Sigmoid colon (tissue), 7 donors: ENCODE results near the gene ODAD4. TPM values are rescaled to one million over a fixed set of nuclear protein-coding genes. Genes with fewer than 3 reads are reported as not detected.

Experiments used
- DNase-seq: peaks from one replicate; pipeline ENCODE4 v3.0.0-alpha.2; 2019
- H3K27ac ChIP-seq, 4 donors: fragments of 200-600 bp; sonication (generic); one replicate each; pipeline ENCODE4 v1.5.1; 2016 to 2019; ENCODE audit warnings: mild to moderate bottlenecking in 1 of 4
- H3K27me3 ChIP-seq, 3 donors: fragments of 200-600 bp; sonication (generic); one replicate each; pipeline ENCODE4 v1.5.1; 2019; ENCODE audit warnings: mild to moderate bottlenecking in 1 of 3
- H3K36me3 ChIP-seq, 4 donors: fragments of 200-600 bp; sonication (generic); one replicate each; pipeline ENCODE4 v1.5.1; 2016 to 2019
- H3K4me1 ChIP-seq, 4 donors: fragments of 200-600 bp; sonication (generic); one replicate each; pipeline ENCODE4 v1.5.1; 2017 to 2019
- H3K4me3 ChIP-seq, 4 donors: fragments of 200-600 bp; sonication (generic); one replicate each; pipeline ENCODE4 v1.5.1; 2017 to 2019; ENCODE audit warnings: mild to moderate bottlenecking in 2 of 4, moderate library complexity in 1 of 4
- H3K9me3 ChIP-seq, 4 donors: fragments of 200-600 bp in 3 of 4; sonication (generic) in 3 of 4; one replicate each; pipeline versions ENCODE4 v1.5.1 to v1.6.1; 2013 to 2019
- EP300 ChIP-seq, 4 donors: sonication (generic); formaldehyde crosslinking; IDR thresholded peaks; one replicate each; pipeline ENCODE4 v1.6.1; 2017; ENCODE audit warnings: antibody characterized with exemption in 4 of 4
- POLR2A ChIP-seq, 2 donors: fragments of 450-650 bp; IDR thresholded peaks; one replicate each; pipeline ENCODE4 v1.6.1; 2016; ENCODE audit warnings: antibody characterized with exemption in 2 of 2, mild to moderate bottlenecking in 2 of 2, moderate library complexity in 2 of 2
- POLR2AphosphoS5 ChIP-seq, 4 donors: sonication (generic); formaldehyde crosslinking; IDR thresholded peaks; one replicate each; pipeline ENCODE4 v1.6.1; 2017; ENCODE audit warnings: antibody characterized with exemption in 4 of 4
- WGBS, 2 donors: extraction: QIAGEN DNeasy Blood & Tissue Kit; methylation state at CpG; one replicate each; pipeline ENCODE4 v1.1.7; 2013; 5-methylcytosine and 5-hydroxymethylcytosine counted together
- intact Hi-C: fragments of 100-400 bp; cut with DNase I; formaldehyde crosslinking; loops from one replicate; pipeline ENCODE4 v1.15.1; 2023
- polyA plus RNA-seq, 3 donors: library from polyadenylated mRNA; stranded (reverse); fragments of 200-250 nt; gene quantifications; one replicate each; pipeline ENCODE4 v1.2.3, GENCODE V29; 2013
- total RNA-seq, 4 donors: library from RNA; depleted of rRNA; stranded (reverse); fragments of >200 nt; gene quantifications; one replicate each; pipeline ENCODE4 v1.1.0, GENCODE V29; 2016
- TF ChIP-seq, protein P1 (sequence below), 4 experiments: fragments of 450-650 bp in 3 of 4; fragments of 200-600 bp in 1 of 4; IDR thresholded peaks; one replicate each; pipeline ENCODE4 v1.5.1; 2016 to 2019; ENCODE audit warnings: antibody characterized with exemption in 4 of 4, mild to moderate bottlenecking in 3 of 4, moderate library complexity in 2 of 4
- donor health status: healthy with polysubstance abuse.
- donor health status: Bipolar disorder and iron deficiency.
- donor health status: healthy.

The ODAD4 gene
- total and polyA plus RNA-seq, 7 donors, result 0.41 to 2.2 (median 1.6) TPM; not detected in 2

DNA sequence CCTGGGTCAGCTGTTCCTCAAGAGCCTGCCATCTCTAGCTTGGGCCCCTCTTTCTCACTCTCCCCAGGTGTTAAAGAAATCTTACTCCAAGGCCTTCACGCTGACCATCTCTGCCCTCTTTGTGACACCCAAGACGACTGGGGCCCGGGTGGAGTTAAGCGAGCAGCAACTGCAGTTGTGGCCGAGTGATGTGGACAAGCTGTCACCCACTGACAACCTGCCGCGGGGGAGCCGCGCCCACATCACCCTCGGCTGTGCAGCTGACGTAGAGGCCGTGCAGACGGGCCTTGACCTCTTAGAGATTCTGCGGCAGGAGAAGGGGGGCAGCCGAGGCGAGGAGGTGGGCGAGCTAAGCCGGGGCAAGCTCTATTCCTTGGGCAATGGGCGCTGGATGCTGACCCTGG is 43.0 kb downstream of the ODAD4 start:
- no peak for TF ChIP-seq POLR2A (IDR thresholded peaks at IDR 0.05)
- no peak for TF ChIP-seq EP300 (IDR thresholded peaks at IDR 0.05)
- no peak for TF ChIP-seq POLR2AphosphoS5 (IDR thresholded peaks at IDR 0.05)
- Histone ChIP-seq H3K27ac (peak overlapping the region; percentile 49 to 72 (median 58)), H3K36me3 (peaks cover 30 to 91% (median 47%) of the 10 kb centered on the region in 4 donors), H3K9me3 (no peaks in the 10 kb centered on the region), H3K27me3 (no peaks in the 10 kb centered on the region), H3K4me3 (no peak overlapping the region), H3K4me1 (peaks cover 0 to 74% (median 41%) of the 10 kb centered on the region in 4 donors)
- WGBS, 2 donors, result 73 to 77% methylated on average over 19 of the region's 19 CpGs
- intact Hi-C loops, result no loop called here
- DNase-seq, result no peak

- H3K9me3 ChIP-seq, result no peaks in the 10 kb centered on the region
- WGBS, 2 donors, result 88 to 94% methylated on average over 6 of the region's 6 CpGs
- intact Hi-C loops, result no loop called here
- TF ChIP-seq EP300 (IDR thresholded peaks at IDR 0.05) (no peak), POLR2A (IDR thresholded peaks at IDR 0.05) (no peak), POLR2AphosphoS5 (IDR thresholded peaks at IDR 0.05) (no peak)
- TF ChIP-seq, protein P1, sequence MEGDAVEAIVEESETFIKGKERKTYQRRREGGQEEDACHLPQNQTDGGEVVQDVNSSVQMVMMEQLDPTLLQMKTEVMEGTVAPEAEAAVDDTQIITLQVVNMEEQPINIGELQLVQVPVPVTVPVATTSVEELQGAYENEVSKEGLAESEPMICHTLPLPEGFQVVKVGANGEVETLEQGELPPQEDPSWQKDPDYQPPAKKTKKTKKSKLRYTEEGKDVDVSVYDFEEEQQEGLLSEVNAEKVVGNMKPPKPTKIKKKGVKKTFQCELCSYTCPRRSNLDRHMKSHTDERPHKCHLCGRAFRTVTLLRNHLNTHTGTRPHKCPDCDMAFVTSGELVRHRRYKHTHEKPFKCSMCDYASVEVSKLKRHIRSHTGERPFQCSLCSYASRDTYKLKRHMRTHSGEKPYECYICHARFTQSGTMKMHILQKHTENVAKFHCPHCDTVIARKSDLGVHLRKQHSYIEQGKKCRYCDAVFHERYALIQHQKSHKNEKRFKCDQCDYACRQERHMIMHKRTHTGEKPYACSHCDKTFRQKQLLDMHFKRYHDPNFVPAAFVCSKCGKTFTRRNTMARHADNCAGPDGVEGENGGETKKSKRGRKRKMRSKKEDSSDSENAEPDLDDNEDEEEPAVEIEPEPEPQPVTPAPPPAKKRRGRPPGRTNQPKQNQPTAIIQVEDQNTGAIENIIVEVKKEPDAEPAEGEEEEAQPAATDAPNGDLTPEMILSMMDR (IDR thresholded peaks at IDR 0.05), result no peak
- H3K4me1 ChIP-seq, result peaks cover 0 to 68% (median 37%) of the 10 kb centered on the region in 4 donors
- H3K27ac ChIP-seq, result peak overlapping the region in 1 of 4 donors; percentile 72
- H3K4me3 ChIP-seq, result no peak overlapping the region
- peaks cover 30 to 91% (median 50%) of the 10 kb centered on the region in 4 donors for H3K36me3 ChIP-seq
- DNase-seq, result no peak
- no peaks in the 10 kb centered on the region for H3K27me3 ChIP-seq
Observed at GRCh38 chr17:41974031-41974430, 43.6 kb downstream of the ODAD4 start.

- TF ChIP-seq EP300 (IDR thresholded peaks at IDR 0.05) (no peak), POLR2A (IDR thresholded peaks at IDR 0.05) (no peak), POLR2AphosphoS5 (IDR thresholded peaks at IDR 0.05) (no peak)
- TF ChIP-seq, protein P1 (IDR thresholded peaks at IDR 0.05), result no peak
- peak overlapping the region in 1 of 4 donors; percentile 72 for H3K27ac ChIP-seq
- no peaks in the 10 kb centered on the region for H3K27me3 ChIP-seq
- intact Hi-C loops, result no loop called here
- no peaks in the 10 kb centered on the region for H3K9me3 ChIP-seq
- WGBS, 2 donors, result 92 to 96% methylated on average over 5 of the region's 5 CpGs
- H3K36me3 ChIP-seq, result peaks cover 30 to 89% (median 50%) of the 10 kb centered on the region in 4 donors
- H3K4me3 ChIP-seq, result no peak overlapping the region
- DNase-seq, result no peak
- peaks cover 0 to 62% (median 33%) of the 10 kb centered on the region in 4 donors for H3K4me1 ChIP-seq
Observed at GRCh38 chr17:41974658-41975057, 44.2 kb downstream of the ODAD4 start.

DNA sequence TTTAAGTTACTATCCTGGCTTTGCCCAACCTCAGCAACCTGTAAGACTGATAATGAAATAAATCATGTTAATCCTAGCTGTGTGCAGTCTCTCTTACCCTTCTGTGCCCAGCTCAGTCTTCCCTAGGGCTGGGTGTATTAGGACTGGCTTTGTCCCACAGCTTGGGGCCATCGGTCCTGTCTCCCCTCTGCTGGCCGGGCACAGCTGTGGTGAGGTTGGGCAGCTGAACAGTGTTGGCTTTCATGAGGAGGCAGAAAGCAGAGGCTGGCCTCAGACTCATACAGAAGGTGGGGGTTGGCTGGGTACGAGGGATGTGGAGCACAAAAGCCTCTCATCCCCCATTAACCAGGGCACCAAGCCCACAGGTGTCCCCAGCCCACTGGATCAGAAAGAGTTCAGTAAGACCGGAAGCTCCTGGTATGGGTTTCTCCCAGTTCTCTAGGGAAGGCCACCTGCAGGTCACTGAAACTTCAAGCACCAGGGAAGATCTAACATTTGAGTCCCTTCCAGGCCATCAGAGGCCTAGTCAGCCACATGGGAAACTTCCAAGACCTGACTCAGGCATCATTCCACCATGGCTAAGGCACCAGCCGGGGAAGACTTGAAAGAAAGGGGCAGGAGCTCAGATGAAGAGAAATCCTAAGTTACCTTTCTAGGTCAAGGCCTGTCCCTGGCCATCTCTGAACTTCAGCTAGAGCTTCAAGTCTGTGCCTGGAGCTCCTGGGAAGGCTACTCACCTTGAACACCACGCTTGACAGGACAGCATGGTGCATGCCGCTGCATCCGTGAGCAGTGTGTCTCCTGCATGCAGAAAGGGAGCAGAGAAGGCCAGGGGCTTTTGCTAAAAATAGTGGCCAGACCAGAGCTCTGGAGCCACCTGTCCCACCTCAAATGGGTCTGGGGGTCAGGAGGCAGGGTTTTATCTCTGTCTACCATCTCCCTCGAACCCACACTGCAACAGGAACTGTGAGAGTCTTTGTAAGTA is 45.0 kb downstream of the ODAD4 start:
- Histone ChIP-seq H3K4me1 (peaks cover 0 to 54% (median 27%) of the 10 kb centered on the region in 4 donors), H3K27me3 (no peaks in the 10 kb centered on the region), H3K9me3 (no peaks in the 10 kb centered on the region), H3K4me3 (no peak overlapping the region), H3K27ac (peak overlapping the region; percentile 56 to 74 (median 68)), H3K36me3 (peaks cover 30 to 94% (median 53%) of the 10 kb centered on the region in 4 donors)
- no peak for TF ChIP-seq POLR2A (IDR thresholded peaks at IDR 0.05)
- no peak for TF ChIP-seq EP300 (IDR thresholded peaks at IDR 0.05)
- TF ChIP-seq, protein P1 (IDR thresholded peaks at IDR 0.05), result no peak
- no peak for TF ChIP-seq POLR2AphosphoS5 (IDR thresholded peaks at IDR 0.05)
- intact Hi-C loops, result no loop called here
- no peak for DNase-seq
- 88 to 90% methylated on average over 9 of the region's 9 CpGs for WGBS, 2 donors

DNA sequence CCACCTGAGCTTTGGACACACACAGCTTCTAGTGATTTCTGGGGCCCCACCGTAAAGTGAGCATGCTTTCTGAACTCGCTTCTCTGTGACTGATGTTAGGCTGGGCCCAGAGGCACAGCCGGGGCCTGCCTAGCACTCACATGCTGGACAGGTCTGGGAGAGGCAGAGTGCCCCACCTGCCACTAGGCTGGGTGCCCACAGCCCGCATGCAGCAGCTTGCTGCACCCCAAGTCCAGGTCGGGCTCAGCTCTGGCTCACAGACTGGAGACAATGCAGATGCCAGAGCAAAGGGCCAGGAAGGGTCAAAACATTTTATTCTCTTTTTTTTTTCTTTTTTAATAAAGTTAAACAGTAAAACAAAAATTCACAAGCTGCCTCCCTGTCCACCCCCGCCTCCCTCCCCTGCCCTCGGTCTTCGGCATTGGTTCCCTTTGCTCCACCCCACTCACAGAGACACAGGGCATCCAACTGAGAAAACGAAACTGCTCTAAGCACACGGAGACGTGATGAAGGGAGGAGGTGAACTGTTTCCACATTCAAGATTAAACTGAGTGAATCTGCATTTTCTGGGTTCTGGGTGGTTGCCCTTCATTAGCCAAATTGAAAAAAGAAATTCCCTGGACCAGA is 45.8 kb downstream of the ODAD4 start:
- intact Hi-C loops, result no loop called here
- Histone ChIP-seq H3K27ac (peak overlapping the region; percentile 56 to 74 (median 68)), H3K27me3 (no peaks in the 10 kb centered on the region), H3K9me3 (no peaks in the 10 kb centered on the region), H3K36me3 (peaks cover 35 to 95% (median 59%) of the 10 kb centered on the region in 4 donors), H3K4me1 (peaks cover 0 to 47% (median 20%) of the 10 kb centered on the region in 4 donors), H3K4me3 (no peak overlapping the region)
- TF ChIP-seq POLR2AphosphoS5 (IDR thresholded peaks at IDR 0.05), result peak in 3 of 4 donors; percentile 26 to 62 (median 55)
- TF ChIP-seq, protein P1 (IDR thresholded peaks at IDR 0.05), result no peak
- no peak for TF ChIP-seq EP300 (IDR thresholded peaks at IDR 0.05)
- no peak for TF ChIP-seq POLR2A (IDR thresholded peaks at IDR 0.05)
- no peak for DNase-seq
- 80% methylated on average over 11 of the region's 11 CpGs for WGBS, 2 donors
